ENCODE measurements around the gene MRPL3.
"Not testable (repeated sequence)": the region's sequence is repeated elsewhere in the genome, so short reads cannot be mapped to it uniquely, and the experiment has no call there.

Gene MRPL3

GRCh38 chr3:131494706-131495105 lies 8.1 kb downstream of the MRPL3 start:
- DNase-seq (ENCODE audit: low read depth in 2 of 2) = no peak

- DNase-seq (ENCODE audit: low read depth in 2 of 2) = no peak
These were observed 11.0 kb downstream of the MRPL3 start for GRCh38 chr3:131491775-131492174.

DNA sequence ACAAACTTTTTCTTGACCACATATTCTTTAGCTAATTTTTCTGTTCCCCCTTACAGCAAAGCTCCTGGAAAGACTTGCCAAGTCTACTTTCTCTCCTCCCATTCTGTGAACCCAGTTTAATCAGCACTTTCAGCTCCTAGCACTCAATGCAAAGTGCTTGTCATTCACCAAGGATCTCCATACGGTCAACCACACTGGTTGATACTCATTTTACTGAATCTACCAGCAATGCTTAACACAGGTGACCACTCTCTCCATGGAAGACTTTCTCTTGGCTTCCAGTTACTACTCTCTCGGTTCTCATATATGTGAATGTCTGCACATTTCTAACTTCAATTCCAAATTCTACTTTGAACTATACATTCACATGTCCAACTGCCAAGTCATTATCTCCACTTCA lies 11.7 kb downstream of the MRPL3 start:
- no peak for DNase-seq (ENCODE audit: low read depth in 2 of 2)

DNA sequence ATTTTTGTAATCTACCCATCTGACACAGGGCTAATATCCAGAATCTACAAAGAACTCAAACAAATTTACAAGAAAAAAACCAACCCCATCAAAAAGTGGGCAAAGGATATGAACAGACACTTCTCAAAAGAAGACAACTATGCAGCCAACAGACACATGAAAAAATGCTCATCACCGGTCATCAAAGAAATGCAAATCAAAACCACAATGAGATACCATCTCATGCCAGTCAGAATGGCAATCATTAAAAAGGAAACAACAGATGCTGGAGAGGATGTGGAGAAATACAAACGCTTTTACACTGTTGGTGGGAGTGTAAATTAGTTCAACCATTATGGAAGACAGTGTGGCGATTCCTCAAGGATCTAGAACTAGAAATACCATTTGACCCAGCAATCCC lies 16.2 kb downstream of the MRPL3 start:
- DNase-seq (ENCODE audit: low read depth in 2 of 2) = not testable (repeated sequence)

DNA sequence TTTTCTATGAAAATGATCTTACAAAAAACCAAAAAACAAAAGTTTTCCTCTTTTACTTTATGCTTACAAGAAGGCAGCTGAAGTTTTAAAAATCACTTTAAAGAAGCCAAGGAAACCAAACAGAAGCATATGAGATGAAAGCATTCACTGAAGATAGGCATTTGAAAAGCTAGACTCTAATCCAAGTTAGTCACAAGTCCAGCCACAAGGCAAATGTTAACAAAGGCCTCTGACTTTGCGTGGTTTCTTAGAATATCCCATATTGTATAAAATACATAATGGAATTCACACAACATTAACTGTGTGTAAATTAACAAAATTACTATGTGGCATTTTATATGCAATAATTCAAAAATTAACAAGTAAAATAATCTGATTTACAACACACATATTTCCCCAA lies 17.7 kb downstream of the MRPL3 start:
- no peak for DNase-seq (ENCODE audit: low read depth in 2 of 2)

DNA sequence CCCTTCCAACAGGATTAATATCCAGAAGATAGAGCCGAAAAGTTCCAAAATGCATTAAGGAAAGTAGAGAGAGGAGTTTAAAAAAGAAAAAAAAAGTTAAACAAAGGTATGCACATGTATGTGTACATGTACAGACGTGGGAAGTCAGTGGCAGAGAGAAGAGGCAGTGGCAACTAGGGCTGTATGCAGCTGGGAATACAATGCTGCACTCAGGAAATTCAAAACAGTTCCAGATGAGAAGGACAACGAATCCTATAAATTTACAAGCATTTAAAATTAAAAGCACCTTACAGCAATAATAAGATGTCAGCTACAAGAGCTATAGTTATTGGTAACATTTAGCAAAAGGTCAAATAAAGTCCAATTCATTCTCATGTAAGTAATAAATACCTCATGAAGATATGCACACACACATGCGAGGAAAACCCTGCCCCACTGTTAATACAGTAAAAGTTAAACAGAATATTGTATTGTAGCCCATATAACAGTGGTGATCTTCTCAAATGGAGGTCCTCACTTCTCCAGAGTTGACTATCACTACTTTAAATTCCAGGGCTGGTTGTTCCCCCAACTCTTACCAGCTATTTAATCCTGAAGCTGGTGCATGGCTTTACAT lies 18.2 kb downstream of the MRPL3 start:
- DNase-seq (ENCODE audit: low read depth in 2 of 2) = no peak

DNA sequence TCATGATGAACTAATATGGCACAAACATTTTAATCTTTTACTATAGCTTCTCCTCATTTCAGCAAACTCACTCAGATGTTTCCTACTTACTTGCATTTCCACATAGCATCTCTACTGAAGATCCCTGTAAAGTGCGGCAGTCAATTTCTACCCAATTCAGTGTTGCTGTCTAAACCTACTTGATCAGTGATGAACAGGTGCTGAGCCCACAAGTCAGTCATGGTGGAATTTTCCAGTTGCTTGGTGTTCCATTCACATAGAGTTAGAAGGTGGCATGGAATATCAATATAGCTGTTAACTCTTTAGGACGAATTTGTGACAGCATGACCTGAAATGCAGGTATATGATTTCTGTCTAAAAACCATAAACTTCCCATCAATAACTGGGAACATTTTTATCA lies 22.7 kb downstream of the MRPL3 start:
- DNase-seq (ENCODE audit: low read depth in 2 of 2) = no peak

GRCh38 chr3:131477813-131478212 lies 25.0 kb downstream of the MRPL3 start:
- DNase-seq (ENCODE audit: low read depth in 2 of 2) = no peak

GRCh38 chr3:131474115-131474514 lies 28.7 kb downstream of the MRPL3 start:
- DNase-seq (ENCODE audit: low read depth in 2 of 2) = no peak

- no peak for DNase-seq (ENCODE audit: low read depth in 2 of 2)
These were observed 32.4 kb downstream of the MRPL3 start for GRCh38 chr3:131470377-131470776.

GRCh38 chr3:131458653-131459052 lies 44.1 kb downstream of the MRPL3 start:
- no peak for DNase-seq (ENCODE audit: low read depth in 2 of 2)

- no peak for DNase-seq (ENCODE audit: low read depth in 2 of 2)
These were observed 45.6 kb downstream of the MRPL3 start for GRCh38 chr3:131457220-131457619.

- DNase-seq (ENCODE audit: low read depth in 2 of 2) = no peak
These were observed 48.3 kb downstream of the MRPL3 start for GRCh38 chr3:131454501-131454900.

GRCh38 chr3:131453533-131453932 lies 49.2 kb downstream of the MRPL3 start:
- DNase-seq (ENCODE audit: low read depth in 2 of 2) = no peak

GRCh38 chr3:131447349-131447748 lies 55.4 kb downstream of the MRPL3 start:
- no peak for DNase-seq (ENCODE audit: low read depth in 2 of 2)

- DNase-seq (ENCODE audit: low read depth in 2 of 2) = no peak
These were observed 58.6 kb downstream of the MRPL3 start for GRCh38 chr3:131444180-131444579.

DNA sequence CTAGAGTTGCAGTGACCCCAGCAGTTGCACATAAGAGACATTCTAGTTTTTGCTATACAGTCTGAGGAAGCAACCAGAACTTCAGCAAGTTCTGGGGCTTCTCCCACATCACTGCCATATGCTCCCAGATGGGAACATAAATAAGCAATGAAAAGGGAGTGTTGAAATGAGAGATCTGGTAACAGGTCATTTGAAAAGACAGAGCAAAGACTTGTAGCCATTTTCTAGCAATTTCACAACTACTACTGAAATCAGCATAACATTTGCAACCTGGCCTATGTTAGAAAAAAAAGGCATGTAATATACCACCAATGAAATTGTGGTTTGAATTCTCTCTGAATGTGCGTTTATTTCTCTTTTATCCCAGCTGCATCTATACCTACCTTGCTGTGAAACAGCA lies 63.7 kb downstream of the MRPL3 start:
- DNase-seq (ENCODE audit: low read depth in 2 of 2) = no peak

- no peak for DNase-seq (ENCODE audit: low read depth in 2 of 2)
These were observed 67.8 kb downstream of the MRPL3 start for GRCh38 chr3:131435000-131435399.

- no peak for DNase-seq (ENCODE audit: low read depth in 2 of 2)
These were observed 70.3 kb downstream of the MRPL3 start for GRCh38 chr3:131432441-131432840.

- no peak for DNase-seq (ENCODE audit: low read depth in 2 of 2)
These were observed 71.0 kb downstream of the MRPL3 start for GRCh38 chr3:131431754-131432153.

GRCh38 chr3:131427226-131427625 lies 75.5 kb downstream of the MRPL3 start:
- no peak for DNase-seq (ENCODE audit: low read depth in 2 of 2)

- DNase-seq (ENCODE audit: low read depth in 2 of 2) = no peak
These were observed 80.7 kb downstream of the MRPL3 start for GRCh38 chr3:131421957-131422498.

DNA sequence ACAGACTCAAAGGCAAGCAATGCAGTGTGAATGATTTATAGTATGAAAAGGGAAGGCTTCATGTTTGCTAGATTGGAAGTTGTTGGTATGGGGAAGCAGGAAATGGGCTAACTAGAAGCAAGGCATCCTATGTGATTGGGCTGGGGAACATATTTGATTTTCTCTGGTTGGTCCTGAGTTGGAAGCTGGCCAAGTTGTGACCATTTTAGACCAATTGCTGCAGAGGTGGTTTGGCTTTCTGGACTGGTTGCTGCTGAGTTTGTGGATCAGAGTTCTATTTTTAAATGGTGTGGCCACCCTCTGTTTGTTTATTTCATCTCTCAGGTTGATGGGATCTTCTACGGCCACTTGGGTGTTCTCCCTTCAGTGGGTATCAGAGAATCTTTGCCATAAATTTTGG lies 81.5 kb downstream of the MRPL3 start:
- DNase-seq (ENCODE audit: low read depth in 2 of 2) = no peak

- DNase-seq (ENCODE audit: low read depth in 2 of 2) = no peak
These were observed 85.0 kb downstream of the MRPL3 start for GRCh38 chr3:131417751-131418150.

Measured in stimulated activated CD4-positive, alpha-beta T cell treated with anti-CD3 and anti-CD28 coated beads, Interleukin-1b, Interleukin-23, amount 100 ng/mL, for 1 hour (primary cell).